IPS-18c (cell line): Measurements from ENCODE around the gene NFKB1.
"Not testable (repeated sequence)": the region's sequence is repeated elsewhere in the genome, so short reads cannot be mapped to it uniquely, and the experiment has no call there.

ENCODE experiments used
- H3K4me3 ChIP-seq: 2 replicates; pipeline ENCODE4 v1.7.0; 2013; ENCODE audit warnings: low read depth, mild to moderate bottlenecking, low read length, moderate library complexity; ENCODE audit not compliant: insufficient read depth
- H3K9me3 ChIP-seq: one replicate; pipeline ENCODE4 v1.6.1; 2013; ENCODE audit warnings: mild to moderate bottlenecking, low read length, moderate library complexity; ENCODE audit not compliant: control insufficient read depth, insufficient read depth

NFKB1 gene

DNA sequence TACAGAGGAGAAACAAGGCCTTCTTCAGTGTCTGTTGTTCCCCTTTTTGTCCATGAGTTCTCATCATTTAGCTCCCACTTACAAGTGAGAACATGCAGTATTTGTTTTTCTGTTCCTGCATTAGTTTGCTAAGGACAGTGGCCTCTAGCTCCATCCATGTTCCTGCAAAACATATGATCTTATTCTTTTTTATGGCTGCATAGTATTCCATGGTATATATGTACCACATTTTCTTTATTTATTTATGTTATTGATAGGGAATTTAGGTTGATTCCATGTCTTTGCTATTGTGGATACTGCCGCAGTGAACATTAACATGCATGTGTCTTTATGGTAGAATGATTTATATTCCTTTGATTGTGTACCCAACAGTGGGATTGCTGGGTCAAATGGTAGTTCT is 69.1 kb downstream of the NFKB1 start:
- not testable (repeated sequence) for H3K4me3 ChIP-seq, H3K9me3 ChIP-seq

GRCh38 chr4:102572452-102572851 is 71.3 kb downstream of the NFKB1 start:
- H3K4me3 ChIP-seq: no peak overlapping the region
- H3K9me3 ChIP-seq: no peaks in the 10 kb centered on the region

DNA sequence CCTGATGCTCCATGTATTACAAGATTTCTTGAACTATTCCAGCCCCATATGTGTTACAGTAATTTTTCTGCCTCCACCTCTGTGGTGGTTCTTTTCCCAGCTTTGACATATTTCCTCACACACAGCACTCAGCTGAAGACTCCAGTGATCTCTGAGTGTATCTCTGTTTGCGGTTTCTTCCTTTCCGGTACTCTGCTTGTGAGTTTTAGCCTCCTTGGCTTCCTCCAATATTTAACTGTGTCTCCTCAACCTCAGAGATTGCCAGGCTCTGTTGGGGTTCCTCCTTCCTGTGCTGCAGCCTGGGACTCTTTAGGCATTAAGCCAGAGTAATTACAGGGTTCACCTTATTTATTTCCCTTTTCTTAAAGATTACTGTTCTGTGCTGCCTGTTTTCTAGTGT is 73.2 kb downstream of the NFKB1 start:
- H3K4me3 ChIP-seq: no peak overlapping the region
- no peaks in the 10 kb centered on the region for H3K9me3 ChIP-seq

DNA sequence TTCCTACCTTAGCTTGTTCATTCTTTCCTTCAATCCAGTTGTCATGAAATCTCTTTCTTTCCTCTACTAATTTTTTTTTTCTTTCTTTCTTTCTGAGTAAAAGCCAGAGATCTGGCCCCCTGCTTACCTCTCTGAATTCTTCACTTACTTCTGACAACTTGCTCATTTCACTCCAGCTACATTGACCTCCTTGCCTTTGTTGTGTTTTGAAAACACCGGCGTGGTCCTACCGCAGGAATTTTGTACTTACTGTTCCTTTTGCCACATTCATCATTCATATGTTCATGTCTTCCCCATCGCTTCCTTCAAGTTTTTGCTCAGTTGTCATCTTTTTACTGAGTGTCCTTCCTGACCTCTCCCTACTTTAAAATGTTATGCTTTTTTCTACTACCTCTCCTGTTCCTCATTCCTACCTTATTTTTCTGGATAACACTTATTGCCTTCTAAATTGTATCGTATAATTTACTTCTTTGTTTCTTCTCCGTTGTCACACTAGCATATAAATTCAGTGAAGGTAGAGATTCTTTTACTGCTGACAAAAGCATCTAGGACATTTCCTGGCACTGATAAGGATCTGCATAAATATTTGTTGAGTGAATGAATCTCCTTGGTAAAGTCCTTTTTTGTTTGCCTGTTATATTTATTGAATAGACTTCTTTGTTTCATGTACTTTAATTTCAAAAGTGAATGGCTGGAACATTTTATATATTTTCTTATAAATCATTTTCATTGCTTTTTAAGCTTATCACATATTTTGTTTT is 74.4 kb downstream of the NFKB1 start:
- Histone ChIP-seq H3K9me3 (no peaks in the 10 kb centered on the region), H3K4me3 (no peak overlapping the region)

DNA sequence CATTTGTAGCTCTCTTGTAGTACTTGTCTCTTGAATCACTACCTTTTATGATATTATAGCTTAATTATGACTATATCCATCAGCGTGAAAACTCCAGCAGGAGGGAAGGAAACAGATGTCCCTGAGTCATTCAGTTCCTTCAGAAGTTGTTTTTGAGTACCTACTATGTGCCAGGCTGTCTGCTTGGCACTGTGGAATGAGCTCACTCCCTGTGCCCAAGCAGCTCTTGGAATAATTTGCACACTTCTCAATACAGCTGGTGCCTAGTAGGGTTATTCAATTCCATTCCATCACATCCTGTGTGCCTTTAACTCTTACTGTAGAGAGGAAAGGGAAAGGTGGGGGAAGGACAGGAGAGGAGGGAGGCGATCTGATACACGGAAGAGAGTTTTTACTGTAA is 77.1 kb downstream of the NFKB1 start:
- no peak overlapping the region for H3K4me3 ChIP-seq

GRCh38 chr4:102578819-102579218 is 77.7 kb downstream of the NFKB1 start:
- no peak overlapping the region for H3K4me3 ChIP-seq
- H3K9me3 ChIP-seq: no peaks in the 10 kb centered on the region

More for the DNA sequence above, 77.1 kb downstream of the NFKB1 start:
- no peaks in the 10 kb centered on the region for H3K9me3 ChIP-seq

- Histone ChIP-seq H3K4me3 (no peak overlapping the region), H3K9me3 (no peaks in the 10 kb centered on the region)
Measured at GRCh38 chr4:102579794-102580462, 78.8 kb downstream of the NFKB1 start.

GRCh38 chr4:102580463-102580842 is 79.3 kb downstream of the NFKB1 start:
- Histone ChIP-seq H3K4me3 (no peak overlapping the region), H3K9me3 (no peaks in the 10 kb centered on the region)

GRCh38 chr4:102584091-102584490 is 82.9 kb downstream of the NFKB1 start:
- no peaks in the 10 kb centered on the region for H3K9me3 ChIP-seq
- no peak overlapping the region for H3K4me3 ChIP-seq

DNA sequence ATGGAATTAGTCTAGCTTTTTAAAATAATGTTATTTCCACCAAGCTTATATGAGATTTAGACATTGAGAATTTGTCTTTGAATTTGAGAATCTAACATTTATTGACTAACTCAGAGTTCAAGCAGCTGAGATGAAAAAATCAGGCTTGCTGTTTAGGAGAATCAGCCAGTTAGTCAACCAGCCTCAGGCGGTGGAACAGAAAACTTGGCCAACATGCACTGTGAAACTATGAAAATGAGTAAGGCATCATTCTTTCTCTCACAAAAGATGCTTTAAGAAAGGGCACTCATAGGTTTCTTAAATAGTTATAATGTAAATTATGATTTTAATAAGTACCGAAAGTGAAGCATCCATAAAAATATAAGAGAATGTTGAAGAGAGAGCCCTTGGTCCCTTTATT is 84.2 kb downstream of the NFKB1 start:
- H3K4me3 ChIP-seq: no peak overlapping the region
- H3K9me3 ChIP-seq: no peaks in the 10 kb centered on the region

- H3K9me3 ChIP-seq: no peaks in the 10 kb centered on the region
- H3K4me3 ChIP-seq: no peak overlapping the region
Measured at GRCh38 chr4:102586002-102586643, 85.0 kb downstream of the NFKB1 start.

GRCh38 chr4:102586644-102587021 is 85.5 kb downstream of the NFKB1 start:
- H3K9me3 ChIP-seq: no peaks in the 10 kb centered on the region
- no peak overlapping the region for H3K4me3 ChIP-seq

DNA sequence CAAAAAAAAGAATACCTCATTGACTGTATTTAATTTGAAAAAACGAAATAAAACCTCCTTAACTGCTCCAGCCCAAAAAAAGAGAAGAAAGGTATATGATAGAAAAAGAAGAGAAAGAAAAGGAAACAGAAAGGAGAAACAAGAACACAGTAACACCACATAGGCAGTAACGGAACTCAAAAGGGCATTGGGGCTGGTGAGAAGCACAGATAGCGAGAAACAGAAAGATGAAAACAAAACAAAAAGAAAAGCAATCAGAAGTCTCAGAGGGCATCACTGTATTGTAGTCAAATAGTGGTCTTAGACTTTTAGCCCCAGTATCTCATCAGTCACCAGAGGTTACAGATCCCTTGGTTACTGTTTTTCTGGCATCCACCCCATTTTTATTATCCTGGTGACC is 88.6 kb downstream of the NFKB1 start:
- H3K4me3 ChIP-seq: no peak overlapping the region
- no peaks in the 10 kb centered on the region for H3K9me3 ChIP-seq

DNA sequence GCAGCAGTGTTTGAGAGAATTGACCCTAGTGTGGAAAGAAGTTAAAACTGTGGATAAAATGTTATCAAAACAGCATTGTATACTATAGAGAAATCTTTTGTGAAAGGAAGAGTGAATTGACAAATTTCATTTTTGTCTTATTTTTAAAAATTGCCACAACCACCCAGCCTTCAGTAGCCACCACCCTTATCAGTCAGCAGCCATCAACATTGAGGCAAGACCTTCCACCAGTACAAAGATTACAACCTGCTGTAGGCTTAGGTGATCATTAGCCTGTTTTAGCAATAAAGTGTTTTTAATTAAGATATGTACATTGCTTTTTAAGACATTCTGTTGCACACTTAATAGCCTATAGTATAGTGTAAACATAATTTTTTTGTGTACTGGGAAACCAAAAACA is 91.1 kb downstream of the NFKB1 start:
- H3K9me3 ChIP-seq: no peaks in the 10 kb centered on the region
- H3K4me3 ChIP-seq: no peak overlapping the region

DNA sequence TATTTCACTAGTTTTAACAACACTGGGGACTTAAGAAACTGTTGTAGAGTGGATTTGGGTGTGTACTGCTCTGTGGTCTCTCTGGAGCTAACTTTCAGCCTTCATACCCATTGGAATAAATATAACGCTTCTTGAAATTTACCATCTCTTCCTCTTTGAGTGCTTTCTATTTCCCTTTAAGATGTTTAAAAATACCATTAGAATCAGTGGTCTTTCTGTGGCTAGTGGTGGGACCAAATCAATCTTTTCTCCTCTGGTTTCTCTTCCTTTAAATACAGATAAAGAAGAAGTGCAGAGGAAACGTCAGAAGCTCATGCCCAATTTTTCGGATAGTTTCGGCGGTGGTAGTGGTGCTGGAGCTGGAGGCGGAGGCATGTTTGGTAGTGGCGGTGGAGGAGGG is 92.0 kb downstream of the NFKB1 start:
- H3K4me3 ChIP-seq: no peak overlapping the region
- no peaks in the 10 kb centered on the region for H3K9me3 ChIP-seq

- no peak overlapping the region for H3K4me3 ChIP-seq
Measured at GRCh38 chr4:102594000-102594399, 92.8 kb downstream of the NFKB1 start.

DNA sequence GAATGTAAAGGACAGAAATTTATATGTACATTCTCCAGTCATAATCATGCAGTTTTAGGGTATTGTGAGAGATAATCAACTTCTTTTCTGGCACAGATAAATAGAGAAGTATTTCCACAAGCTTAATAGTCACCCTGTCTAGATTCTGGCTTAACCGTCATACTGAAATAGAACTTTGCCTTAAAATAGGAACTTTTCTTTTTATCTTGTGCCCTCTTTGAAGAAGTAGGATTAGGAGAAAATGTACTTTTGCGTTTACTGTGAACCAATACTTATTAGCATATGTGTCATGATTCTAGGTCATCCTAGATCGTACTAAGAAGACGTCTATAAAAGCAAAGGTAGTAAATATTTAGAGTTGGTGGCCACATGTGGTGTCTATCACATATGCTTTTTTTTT is 95.4 kb downstream of the NFKB1 start:
- H3K9me3 ChIP-seq: no peaks in the 10 kb centered on the region
- H3K4me3 ChIP-seq: no peak overlapping the region

More at GRCh38 chr4:102594000-102594399, 92.8 kb downstream of the NFKB1 start:
- no peaks in the 10 kb centered on the region for H3K9me3 ChIP-seq

DNA sequence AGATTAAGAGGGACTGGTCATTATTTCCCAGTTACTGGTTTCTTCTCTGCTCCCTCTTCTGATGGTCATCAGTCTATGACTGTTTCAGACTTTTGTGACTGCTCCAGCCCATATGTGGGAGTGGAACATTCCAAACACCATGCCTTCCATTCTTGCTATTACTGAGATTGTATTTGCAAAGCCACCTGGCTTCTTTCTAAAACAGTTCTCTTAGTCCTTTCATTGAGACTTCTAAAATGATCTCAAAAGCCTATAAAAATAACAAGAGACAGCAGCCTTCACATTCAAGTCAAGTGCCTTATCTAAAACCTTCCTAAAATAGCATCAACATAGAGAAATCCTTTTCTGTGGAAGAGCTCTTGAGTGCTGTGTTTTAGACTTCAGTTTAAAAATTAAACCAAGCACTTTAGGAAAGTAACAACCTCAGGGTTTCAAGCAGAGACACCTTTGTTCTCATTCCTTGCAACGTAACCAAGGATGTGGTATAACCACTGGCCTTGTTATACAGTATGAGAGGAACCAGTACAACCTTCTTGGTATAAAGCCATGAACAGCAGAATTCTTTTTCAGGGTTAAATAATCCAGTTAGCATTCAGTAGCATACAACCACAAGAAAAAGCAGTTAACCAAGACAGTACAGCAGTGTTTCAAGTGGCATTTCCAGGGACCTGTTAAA is 97.1 kb downstream of the NFKB1 start:
- Histone ChIP-seq H3K4me3 (no peak overlapping the region), H3K9me3 (no peaks in the 10 kb centered on the region)
